ENCODE results near the gene SYTL1.

GRCh38 chr1:27350663-27351540 is 9.1 kb downstream of the SYTL1 start:
- no peak for TF ChIP-seq CTCF (IDR thresholded peaks at IDR 0.05; ENCODE audit: insufficient read depth, low read length)
- TF ChIP-seq GABPA (IDR thresholded peaks at IDR 0.05; ENCODE audit: low read depth): no peak

Measured in HL-60 (cell line).